Left lung (tissue), 10 donors: Measurements from ENCODE around the gene CELF4. TPM values are rescaled to one million over a fixed set of nuclear protein-coding genes. Genes with fewer than 3 reads are reported as not detected.

Source experiments
- ATAC-seq: fragments of 200-7000 bp; cut with Tn5 transposase; one replicate; pipeline ENCODE4 v1.9.1; 2020; ENCODE audit warnings: moderate library complexity
- DNase-seq, 4 donors: peaks; one replicate each; pipeline ENCODE4 v3.0.0-alpha.2; 2013 to 2020
- H3K27ac ChIP-seq, 2 donors: fragments of 200-600 bp; sonication (generic) in 1 of 2; one replicate each; pipeline versions ENCODE4 v1.5.0 to v1.8.0; 2020 to 2021
- H3K27me3 ChIP-seq, 2 donors: fragments of 200-600 bp; sonication (generic) in 1 of 2; one replicate each; pipeline versions ENCODE4 v1.5.0 to v1.8.0; 2020 to 2021
- H3K36me3 ChIP-seq, 2 donors: fragments of 200-600 bp; sonication (generic) in 1 of 2; one replicate each; pipeline versions ENCODE4 v1.5.0 to v1.8.0; 2020 to 2021
- H3K4me1 ChIP-seq, 2 donors: fragments of 200-600 bp; one replicate each; pipeline ENCODE4 v1.8.0; 2021
- H3K4me3 ChIP-seq, 2 donors: fragments of 200-600 bp; sonication (generic) in 1 of 2; one replicate each; pipeline versions ENCODE4 v1.5.0 to v1.8.0; 2020 to 2021; ENCODE audit warnings: mild to moderate bottlenecking in 1 of 2
- H3K9me3 ChIP-seq, 2 donors: fragments of 200-600 bp; sonication (generic) in 1 of 2; one replicate each; pipeline versions ENCODE4 v1.5.0 to v1.8.0; 2020 to 2021
- intact Hi-C, 2 donors: fragments of 100-400 bp; cut with DNase I; formaldehyde crosslinking; loops; one replicate each; pipeline versions ENCODE4 v1.11.2 to v1.14.2; 2022
- polyA plus RNA-seq, 6 donors: library from polyadenylated mRNA; unstranded; fragments of 120-200 nt; gene quantifications; one replicate each; pipeline ENCODE4 v1.2.1, GENCODE V29; 2013; ENCODE audit not compliant: insufficient read length in 6 of 6
- total RNA-seq, 2 donors: library from RNA; stranded (reverse); fragmentation: NEBNext Ultra II Directional; extraction: Animal tissue kit (Norgen Biotek cat#: 25700); gene quantifications; one replicate each; pipeline ENCODE4 v1.2.1, GENCODE V29; 2021
- TF ChIP-seq, protein P1 (sequence below), 2 donors: fragments of 200-600 bp; sonication (generic) in 1 of 2; IDR thresholded peaks; one replicate each; pipeline versions ENCODE4 v1.5.0 to v1.8.0; 2021; ENCODE audit warnings: antibody characterized with exemption in 2 of 2
- donor health status: DM: no; HTN: yes; CAD: no.
- donor health status: DM: no; HTN: no; CAD: no.

CELF4 gene
- total and polyA plus RNA-seq, 8 donors, result 1.1 to 10.3 (median 7.4) TPM

GRCh38 chr18:37505321-37505720 lies 60.3 kb downstream of the CELF4 start:
- no peaks in the 10 kb centered on the region for H3K36me3 ChIP-seq
- DNase-seq, result no peak
- H3K27ac ChIP-seq, result no peak overlapping the region
- TF ChIP-seq, protein P1, sequence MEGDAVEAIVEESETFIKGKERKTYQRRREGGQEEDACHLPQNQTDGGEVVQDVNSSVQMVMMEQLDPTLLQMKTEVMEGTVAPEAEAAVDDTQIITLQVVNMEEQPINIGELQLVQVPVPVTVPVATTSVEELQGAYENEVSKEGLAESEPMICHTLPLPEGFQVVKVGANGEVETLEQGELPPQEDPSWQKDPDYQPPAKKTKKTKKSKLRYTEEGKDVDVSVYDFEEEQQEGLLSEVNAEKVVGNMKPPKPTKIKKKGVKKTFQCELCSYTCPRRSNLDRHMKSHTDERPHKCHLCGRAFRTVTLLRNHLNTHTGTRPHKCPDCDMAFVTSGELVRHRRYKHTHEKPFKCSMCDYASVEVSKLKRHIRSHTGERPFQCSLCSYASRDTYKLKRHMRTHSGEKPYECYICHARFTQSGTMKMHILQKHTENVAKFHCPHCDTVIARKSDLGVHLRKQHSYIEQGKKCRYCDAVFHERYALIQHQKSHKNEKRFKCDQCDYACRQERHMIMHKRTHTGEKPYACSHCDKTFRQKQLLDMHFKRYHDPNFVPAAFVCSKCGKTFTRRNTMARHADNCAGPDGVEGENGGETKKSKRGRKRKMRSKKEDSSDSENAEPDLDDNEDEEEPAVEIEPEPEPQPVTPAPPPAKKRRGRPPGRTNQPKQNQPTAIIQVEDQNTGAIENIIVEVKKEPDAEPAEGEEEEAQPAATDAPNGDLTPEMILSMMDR (IDR thresholded peaks at IDR 0.05), result no peak
- H3K4me1 ChIP-seq, result no peaks in the 10 kb centered on the region
- peaks cover 0 to 9% of the 10 kb centered on the region in 2 donors for H3K9me3 ChIP-seq
- H3K27me3 ChIP-seq, result peaks cover 0 to 4% of the 10 kb centered on the region in 2 donors
- no peak overlapping the region for H3K4me3 ChIP-seq
- ATAC-seq, result no peak
- intact Hi-C loops, result no loop called here

DNA sequence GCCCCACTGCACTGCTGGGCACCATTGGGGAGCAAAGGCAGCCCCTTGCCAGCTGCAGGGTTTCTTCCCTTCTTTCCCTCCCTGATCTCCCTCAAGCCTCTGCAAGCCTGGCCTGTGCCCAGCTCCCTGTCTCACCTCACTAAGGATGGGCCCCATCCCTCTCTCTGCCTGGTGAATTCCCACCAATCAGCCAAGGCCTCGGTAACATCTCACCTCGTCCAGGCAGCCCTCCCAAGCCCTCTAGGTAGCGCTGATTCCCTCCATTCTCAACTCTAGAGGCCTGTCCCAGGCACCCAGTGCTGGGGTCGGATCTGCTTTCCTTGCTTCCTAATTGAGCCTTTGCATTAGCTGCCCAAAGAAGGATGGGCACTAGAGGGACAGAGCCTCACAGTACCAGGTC lies 63.0 kb downstream of the CELF4 start:
- no peak for ATAC-seq
- H3K4me1 ChIP-seq, result no peaks in the 10 kb centered on the region
- TF ChIP-seq, protein P1 (IDR thresholded peaks at IDR 0.05), result no peak
- no peak overlapping the region for H3K27ac ChIP-seq
- no peaks in the 10 kb centered on the region for H3K9me3 ChIP-seq
- peaks cover 0 to 12% of the 10 kb centered on the region in 2 donors for H3K27me3 ChIP-seq
- H3K36me3 ChIP-seq, result no peaks in the 10 kb centered on the region
- intact Hi-C loops, result no loop called here
- no peak for DNase-seq
- no peak overlapping the region for H3K4me3 ChIP-seq

GRCh38 chr18:37502036-37502435 lies 63.6 kb downstream of the CELF4 start:
- DNase-seq (peak in 1 of 4 donors; percentile 31), ATAC-seq (no peak)
- intact Hi-C loops, result no loop called here
- H3K4me1 ChIP-seq, result no peaks in the 10 kb centered on the region
- no peaks in the 10 kb centered on the region for H3K36me3 ChIP-seq
- peaks cover 0 to 12% of the 10 kb centered on the region in 2 donors for H3K27me3 ChIP-seq
- H3K4me3 ChIP-seq, result no peak overlapping the region
- no peaks in the 10 kb centered on the region for H3K9me3 ChIP-seq
- TF ChIP-seq, protein P1 (IDR thresholded peaks at IDR 0.05), result no peak
- no peak overlapping the region for H3K27ac ChIP-seq

DNA sequence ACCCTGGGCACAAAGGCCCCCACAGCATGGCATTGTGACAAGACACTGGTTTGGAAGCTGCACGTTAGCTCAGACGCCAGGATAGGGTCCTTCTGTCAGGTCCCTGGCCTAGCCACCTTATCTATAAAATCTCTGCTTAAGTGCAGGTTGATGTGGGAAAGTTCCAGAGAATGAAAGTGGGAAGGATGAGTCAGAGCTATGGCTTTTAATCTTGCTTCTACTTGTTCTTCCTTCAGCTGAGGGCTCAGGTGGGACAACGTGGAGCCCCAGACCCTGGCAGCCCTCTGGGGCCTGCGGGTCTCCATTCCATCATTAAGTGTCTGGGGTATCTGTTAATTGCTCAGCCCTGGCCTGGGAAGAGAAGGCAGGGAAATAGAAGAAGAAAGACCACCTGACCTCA lies 64.5 kb downstream of the CELF4 start:
- intact Hi-C loops, result no loop called here
- H3K27me3 ChIP-seq, result peaks cover 0 to 12% of the 10 kb centered on the region in 2 donors
- no peak overlapping the region for H3K4me3 ChIP-seq
- H3K9me3 ChIP-seq, result no peaks in the 10 kb centered on the region
- no peak overlapping the region for H3K27ac ChIP-seq
- TF ChIP-seq, protein P1 (IDR thresholded peaks at IDR 0.05), result no peak
- no peaks in the 10 kb centered on the region for H3K36me3 ChIP-seq
- DNase-seq, result no peak
- no peak for ATAC-seq
- H3K4me1 ChIP-seq, result no peaks in the 10 kb centered on the region

GRCh38 chr18:37499913-37500312 lies 65.7 kb downstream of the CELF4 start:
- DNase-seq, result no peak

More at GRCh38 chr18:37499913-37500312, 65.7 kb downstream of the CELF4 start:
- intact Hi-C loops, result no loop called here
- H3K36me3 ChIP-seq, result no peaks in the 10 kb centered on the region
- TF ChIP-seq, protein P1 (IDR thresholded peaks at IDR 0.05), result no peak
- peaks cover 0 to 12% of the 10 kb centered on the region in 2 donors for H3K27me3 ChIP-seq
- no peak for ATAC-seq
- no peaks in the 10 kb centered on the region for H3K9me3 ChIP-seq
- no peak overlapping the region for H3K4me3 ChIP-seq
- H3K4me1 ChIP-seq, result no peaks in the 10 kb centered on the region
- H3K27ac ChIP-seq, result no peak overlapping the region
